ENCODE data around the gene GMCL2.

GMCL2 gene

GRCh38 chr5:178150977-178151734 lies 36.0 kb downstream of the GMCL2 start:
- no peaks in the 10 kb centered on the region for H3K27me3 ChIP-seq (ENCODE audit: low read depth, low read length)
- H3K4me1 ChIP-seq (ENCODE audit: control insufficient read depth in 1 of 2, insufficient read depth in 2 of 2, low read length in 2 of 2) = peaks cover 0 to 29% of the 10 kb centered on the region in 2 donors
- H3K27ac ChIP-seq (ENCODE audit: low read length) = no peak overlapping the region
- H3K4me3 ChIP-seq (ENCODE audit: low read depth in 1 of 2, low read length in 2 of 2) = no peak overlapping the region
- peaks cover 41 to 49% of the 10 kb centered on the region in 2 donors for H3K36me3 ChIP-seq (ENCODE audit: control insufficient read depth in 1 of 2, insufficient read depth in 2 of 2, low read length in 2 of 2)
- H3K9me3 ChIP-seq (ENCODE audit: control insufficient read depth in 1 of 2, low read length in 2 of 2) = no peaks in the 10 kb centered on the region

- Histone ChIP-seq H3K9me3 (ENCODE audit: control insufficient read depth in 1 of 2, low read length in 2 of 2) (no peaks in the 10 kb centered on the region), H3K4me3 (ENCODE audit: low read depth in 1 of 2, low read length in 2 of 2) (no peak overlapping the region), H3K4me1 (ENCODE audit: control insufficient read depth in 1 of 2, insufficient read depth in 2 of 2, low read length in 2 of 2) (peaks cover 0 to 23% of the 10 kb centered on the region in 2 donors), H3K27ac (ENCODE audit: low read length) (no peak overlapping the region), H3K27me3 (ENCODE audit: low read depth, low read length) (no peaks in the 10 kb centered on the region), H3K36me3 (ENCODE audit: control insufficient read depth in 1 of 2, insufficient read depth in 2 of 2, low read length in 2 of 2) (peaks cover 47 to 57% of the 10 kb centered on the region in 2 donors)
These were observed 37.8 kb downstream of the GMCL2 start for GRCh38 chr5:178149199-178149932.

- H3K4me3 ChIP-seq (ENCODE audit: low read depth in 1 of 2, low read length in 2 of 2) = no peak overlapping the region
- no peak overlapping the region for H3K27ac ChIP-seq (ENCODE audit: low read length)
- H3K9me3 ChIP-seq (ENCODE audit: control insufficient read depth in 1 of 2, low read length in 2 of 2) = no peaks in the 10 kb centered on the region
- peaks cover 0 to 31% of the 10 kb centered on the region in 2 donors for H3K4me1 ChIP-seq (ENCODE audit: control insufficient read depth in 1 of 2, insufficient read depth in 2 of 2, low read length in 2 of 2)
- H3K27me3 ChIP-seq (ENCODE audit: low read depth, low read length) = no peaks in the 10 kb centered on the region
- H3K36me3 ChIP-seq (ENCODE audit: control insufficient read depth in 1 of 2, insufficient read depth in 2 of 2, low read length in 2 of 2) = peaks cover 62 to 75% of the 10 kb centered on the region in 2 donors
These were observed 39.8 kb downstream of the GMCL2 start for GRCh38 chr5:178147406-178147805.

GRCh38 chr5:178145965-178146820 lies 41.0 kb downstream of the GMCL2 start:
- Histone ChIP-seq H3K36me3 (ENCODE audit: control insufficient read depth in 1 of 2, insufficient read depth in 2 of 2, low read length in 2 of 2) (peaks cover 70 to 77% of the 10 kb centered on the region in 2 donors), H3K27me3 (ENCODE audit: low read depth, low read length) (no peaks in the 10 kb centered on the region), H3K27ac (ENCODE audit: low read length) (no peak overlapping the region), H3K9me3 (ENCODE audit: control insufficient read depth in 1 of 2, low read length in 2 of 2) (no peaks in the 10 kb centered on the region), H3K4me1 (ENCODE audit: control insufficient read depth in 1 of 2, insufficient read depth in 2 of 2, low read length in 2 of 2) (peaks cover 0 to 19% of the 10 kb centered on the region in 2 donors), H3K4me3 (ENCODE audit: low read depth in 1 of 2, low read length in 2 of 2) (no peak overlapping the region)

- Histone ChIP-seq H3K9me3 (ENCODE audit: control insufficient read depth in 1 of 2, low read length in 2 of 2) (no peaks in the 10 kb centered on the region), H3K36me3 (ENCODE audit: control insufficient read depth in 1 of 2, insufficient read depth in 2 of 2, low read length in 2 of 2) (peaks cover 56 to 60% of the 10 kb centered on the region in 2 donors), H3K27me3 (ENCODE audit: low read depth, low read length) (no peaks in the 10 kb centered on the region), H3K4me1 (ENCODE audit: control insufficient read depth in 1 of 2, insufficient read depth in 2 of 2, low read length in 2 of 2) (peaks cover 0 to 19% of the 10 kb centered on the region in 2 donors), H3K27ac (ENCODE audit: low read length) (no peak overlapping the region), H3K4me3 (ENCODE audit: low read depth in 1 of 2, low read length in 2 of 2) (no peak overlapping the region)
These were observed 43.3 kb downstream of the GMCL2 start for GRCh38 chr5:178143901-178144300.

GRCh38 chr5:178143246-178143645 lies 43.9 kb downstream of the GMCL2 start:
- Histone ChIP-seq H3K36me3 (ENCODE audit: control insufficient read depth in 1 of 2, insufficient read depth in 2 of 2, low read length in 2 of 2) (peaks cover 50 to 58% of the 10 kb centered on the region in 2 donors), H3K9me3 (ENCODE audit: control insufficient read depth in 1 of 2, low read length in 2 of 2) (no peaks in the 10 kb centered on the region), H3K27me3 (ENCODE audit: low read depth, low read length) (no peaks in the 10 kb centered on the region), H3K4me3 (ENCODE audit: low read depth in 1 of 2, low read length in 2 of 2) (no peak overlapping the region), H3K4me1 (ENCODE audit: control insufficient read depth in 1 of 2, insufficient read depth in 2 of 2, low read length in 2 of 2) (peaks cover 0 to 19% of the 10 kb centered on the region in 2 donors), H3K27ac (ENCODE audit: low read length) (no peak overlapping the region)

GRCh38 chr5:178142642-178143041 lies 44.5 kb downstream of the GMCL2 start:
- Histone ChIP-seq H3K36me3 (ENCODE audit: control insufficient read depth in 1 of 2, insufficient read depth in 2 of 2, low read length in 2 of 2) (peaks cover 44 to 58% of the 10 kb centered on the region in 2 donors), H3K9me3 (ENCODE audit: control insufficient read depth in 1 of 2, low read length in 2 of 2) (no peaks in the 10 kb centered on the region), H3K4me3 (ENCODE audit: low read depth in 1 of 2, low read length in 2 of 2) (no peak overlapping the region), H3K27me3 (ENCODE audit: low read depth, low read length) (no peaks in the 10 kb centered on the region), H3K4me1 (ENCODE audit: control insufficient read depth in 1 of 2, insufficient read depth in 2 of 2, low read length in 2 of 2) (peaks cover 0 to 19% of the 10 kb centered on the region in 2 donors), H3K27ac (ENCODE audit: low read length) (no peak overlapping the region)

GRCh38 chr5:178141550-178141949 lies 45.6 kb downstream of the GMCL2 start:
- no peak overlapping the region for H3K4me3 ChIP-seq (ENCODE audit: low read depth in 1 of 2, low read length in 2 of 2)
- H3K4me1 ChIP-seq (ENCODE audit: control insufficient read depth in 1 of 2, insufficient read depth in 2 of 2, low read length in 2 of 2) = peaks cover 0 to 19% of the 10 kb centered on the region in 2 donors
- H3K27ac ChIP-seq (ENCODE audit: low read length) = no peak overlapping the region
- H3K36me3 ChIP-seq (ENCODE audit: control insufficient read depth in 1 of 2, insufficient read depth in 2 of 2, low read length in 2 of 2) = peaks cover 33 to 47% of the 10 kb centered on the region in 2 donors
- no peaks in the 10 kb centered on the region for H3K27me3 ChIP-seq (ENCODE audit: low read depth, low read length)
- H3K9me3 ChIP-seq (ENCODE audit: control insufficient read depth in 1 of 2, low read length in 2 of 2) = no peaks in the 10 kb centered on the region

- Histone ChIP-seq H3K4me3 (ENCODE audit: low read depth in 1 of 2, low read length in 2 of 2) (no peak overlapping the region), H3K9me3 (ENCODE audit: control insufficient read depth in 1 of 2, low read length in 2 of 2) (no peaks in the 10 kb centered on the region), H3K27ac (ENCODE audit: low read length) (no peak overlapping the region), H3K4me1 (ENCODE audit: control insufficient read depth in 1 of 2, insufficient read depth in 2 of 2, low read length in 2 of 2) (peaks cover 0 to 6% of the 10 kb centered on the region in 2 donors), H3K27me3 (ENCODE audit: low read depth, low read length) (no peaks in the 10 kb centered on the region), H3K36me3 (ENCODE audit: control insufficient read depth in 1 of 2, insufficient read depth in 2 of 2, low read length in 2 of 2) (peaks cover 25 to 34% of the 10 kb centered on the region in 2 donors)
These were observed 49.2 kb downstream of the GMCL2 start for GRCh38 chr5:178137991-178138390.

- H3K27me3 ChIP-seq (ENCODE audit: low read depth, low read length) = no peaks in the 10 kb centered on the region
- no peak overlapping the region for H3K27ac ChIP-seq (ENCODE audit: low read length)
- H3K36me3 ChIP-seq (ENCODE audit: control insufficient read depth in 1 of 2, insufficient read depth in 2 of 2, low read length in 2 of 2) = peaks cover 15 to 26% of the 10 kb centered on the region in 2 donors
- no peak overlapping the region for H3K4me3 ChIP-seq (ENCODE audit: low read depth in 1 of 2, low read length in 2 of 2)
- H3K4me1 ChIP-seq (ENCODE audit: control insufficient read depth in 1 of 2, insufficient read depth in 2 of 2, low read length in 2 of 2) = peaks cover 0 to 5% of the 10 kb centered on the region in 2 donors
- no peaks in the 10 kb centered on the region for H3K9me3 ChIP-seq (ENCODE audit: control insufficient read depth in 1 of 2, low read length in 2 of 2)
These were observed 50.2 kb downstream of the GMCL2 start for GRCh38 chr5:178136990-178137389.

Data from muscle layer of duodenum (tissue), 2 donors.